ENCODE results near the gene ETV1.

The ETV1 gene

DNA sequence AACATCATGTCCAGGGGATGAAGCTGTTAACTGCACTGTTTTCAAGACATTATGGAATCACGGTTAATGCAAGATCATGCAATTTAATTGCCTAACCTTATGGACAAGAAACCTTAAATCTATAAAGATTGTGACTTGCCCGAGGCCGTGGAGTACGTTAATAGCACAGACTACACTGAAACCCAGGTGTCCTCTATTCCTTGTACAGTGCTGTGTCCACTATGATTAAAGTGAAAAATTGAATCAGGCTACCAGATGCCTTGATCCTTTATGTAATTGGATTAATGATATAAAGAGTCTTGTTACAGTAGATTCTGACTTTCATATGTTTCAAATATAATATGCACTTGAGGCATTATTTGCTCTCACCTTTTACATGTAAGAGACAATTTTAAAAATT lies 33.9 kb upstream of the ETV1 start:
- DNase-seq (ENCODE audit: low read depth in 1 of 2, low spot score in 1 of 2): no peak
- TF ChIP-seq GABPA (IDR thresholded peaks at IDR 0.05; ENCODE audit: low read depth): no peak
- TF ChIP-seq CTCF (IDR thresholded peaks at IDR 0.05; ENCODE audit: insufficient read depth, low read length): no peak
- no peak for TF ChIP-seq POLR2AphosphoS5 (IDR thresholded peaks at IDR 0.05; ENCODE audit: low read depth)
- TF ChIP-seq SPI1 (IDR thresholded peaks at IDR 0.05; ENCODE audit: borderline replicate concordance, low read depth): no peak
- TF ChIP-seq, protein P1, sequence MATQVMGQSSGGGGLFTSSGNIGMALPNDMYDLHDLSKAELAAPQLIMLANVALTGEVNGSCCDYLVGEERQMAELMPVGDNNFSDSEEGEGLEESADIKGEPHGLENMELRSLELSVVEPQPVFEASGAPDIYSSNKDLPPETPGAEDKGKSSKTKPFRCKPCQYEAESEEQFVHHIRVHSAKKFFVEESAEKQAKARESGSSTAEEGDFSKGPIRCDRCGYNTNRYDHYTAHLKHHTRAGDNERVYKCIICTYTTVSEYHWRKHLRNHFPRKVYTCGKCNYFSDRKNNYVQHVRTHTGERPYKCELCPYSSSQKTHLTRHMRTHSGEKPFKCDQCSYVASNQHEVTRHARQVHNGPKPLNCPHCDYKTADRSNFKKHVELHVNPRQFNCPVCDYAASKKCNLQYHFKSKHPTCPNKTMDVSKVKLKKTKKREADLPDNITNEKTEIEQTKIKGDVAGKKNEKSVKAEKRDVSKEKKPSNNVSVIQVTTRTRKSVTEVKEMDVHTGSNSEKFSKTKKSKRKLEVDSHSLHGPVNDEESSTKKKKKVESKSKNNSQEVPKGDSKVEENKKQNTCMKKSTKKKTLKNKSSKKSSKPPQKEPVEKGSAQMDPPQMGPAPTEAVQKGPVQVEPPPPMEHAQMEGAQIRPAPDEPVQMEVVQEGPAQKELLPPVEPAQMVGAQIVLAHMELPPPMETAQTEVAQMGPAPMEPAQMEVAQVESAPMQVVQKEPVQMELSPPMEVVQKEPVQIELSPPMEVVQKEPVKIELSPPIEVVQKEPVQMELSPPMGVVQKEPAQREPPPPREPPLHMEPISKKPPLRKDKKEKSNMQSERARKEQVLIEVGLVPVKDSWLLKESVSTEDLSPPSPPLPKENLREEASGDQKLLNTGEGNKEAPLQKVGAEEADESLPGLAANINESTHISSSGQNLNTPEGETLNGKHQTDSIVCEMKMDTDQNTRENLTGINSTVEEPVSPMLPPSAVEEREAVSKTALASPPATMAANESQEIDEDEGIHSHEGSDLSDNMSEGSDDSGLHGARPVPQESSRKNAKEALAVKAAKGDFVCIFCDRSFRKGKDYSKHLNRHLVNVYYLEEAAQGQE (IDR thresholded peaks at IDR 0.05; ENCODE audit: insufficient replicate concordance, low read depth): no peak
- no peak overlapping the region for H3K4me3 ChIP-seq (replicated peaks; ENCODE audit: insufficient read depth, low read length)
- H3K27me3 ChIP-seq (ENCODE audit: insufficient read depth, poor library complexity, severe bottlenecking): no peaks in the 10 kb centered on the region
- no peak overlapping the region for H3K27ac ChIP-seq (replicated peaks)

GRCh38 chr7:14021069-14021468 lies 31.6 kb upstream of the ETV1 start:
- Histone ChIP-seq H3K27me3 (ENCODE audit: insufficient read depth, poor library complexity, severe bottlenecking) (no peaks in the 10 kb centered on the region), H3K27ac (replicated peaks) (no peak overlapping the region), H3K4me3 (replicated peaks; ENCODE audit: insufficient read depth, low read length) (no peak overlapping the region)
- TF ChIP-seq, protein P1 (IDR thresholded peaks at IDR 0.05; ENCODE audit: insufficient replicate concordance, low read depth): no peak
- TF ChIP-seq POLR2AphosphoS5 (IDR thresholded peaks at IDR 0.05; ENCODE audit: low read depth) (no peak), CTCF (IDR thresholded peaks at IDR 0.05; ENCODE audit: insufficient read depth, low read length) (no peak), SPI1 (IDR thresholded peaks at IDR 0.05; ENCODE audit: borderline replicate concordance, low read depth) (no peak), GABPA (IDR thresholded peaks at IDR 0.05; ENCODE audit: low read depth) (no peak)
- DNase-seq (ENCODE audit: low read depth in 1 of 2, low spot score in 1 of 2): no peak

DNA sequence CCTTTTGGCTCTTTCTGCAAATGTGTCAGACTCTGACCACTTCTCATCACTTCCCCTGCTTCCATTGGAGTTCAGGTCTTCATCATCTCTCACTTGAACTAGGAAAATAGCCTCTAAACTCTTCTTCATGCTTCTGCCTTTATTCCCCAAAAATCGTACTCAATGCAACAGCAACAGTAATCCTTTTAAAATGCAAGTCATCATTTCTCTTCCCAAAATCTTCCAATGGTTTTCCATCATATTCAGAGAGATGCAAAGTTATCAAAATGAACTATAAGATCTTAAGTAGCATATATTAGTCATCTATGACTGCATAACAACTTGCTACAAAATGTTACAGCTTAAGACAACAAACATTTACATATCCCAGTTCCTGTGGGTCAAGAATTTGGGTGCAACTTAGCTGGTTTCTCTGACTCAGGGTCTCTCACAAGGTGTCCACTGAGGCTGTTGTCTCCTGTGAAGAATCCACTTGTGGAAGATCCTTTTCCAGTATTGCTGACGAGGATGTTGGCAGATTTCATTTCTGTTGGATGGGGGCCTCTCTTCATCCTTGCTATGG lies 31.0 kb upstream of the ETV1 start:
- Histone ChIP-seq H3K27me3 (ENCODE audit: insufficient read depth, poor library complexity, severe bottlenecking) (no peaks in the 10 kb centered on the region), H3K4me3 (replicated peaks; ENCODE audit: insufficient read depth, low read length) (no peak overlapping the region), H3K27ac (replicated peaks) (no peak overlapping the region)
- DNase-seq (ENCODE audit: low read depth in 1 of 2, low spot score in 1 of 2): no peak
- TF ChIP-seq CTCF (IDR thresholded peaks at IDR 0.05; ENCODE audit: insufficient read depth, low read length) (no peak), GABPA (IDR thresholded peaks at IDR 0.05; ENCODE audit: low read depth) (no peak), POLR2AphosphoS5 (IDR thresholded peaks at IDR 0.05; ENCODE audit: low read depth) (no peak), SPI1 (IDR thresholded peaks at IDR 0.05; ENCODE audit: borderline replicate concordance, low read depth) (no peak)
- TF ChIP-seq, protein P1 (IDR thresholded peaks at IDR 0.05; ENCODE audit: insufficient replicate concordance, low read depth): no peak
